Peyer's patch (tissue), 4 donors: ENCODE data around the gene ZNF579. TPM values are rescaled to one million over a fixed set of nuclear protein-coding genes. Genes with fewer than 3 reads are reported as not detected.
A peak's percentile ranks its signal among the peaks of the same experiment; 100 is the strongest.

Source experiments
- DNase-seq, 3 donors: peaks; one replicate each; pipeline ENCODE4 v3.0.0-alpha.2; 2017 to 2019
- H3K27ac ChIP-seq, 4 donors: fragments of 200-600 bp; sonication (generic); one replicate each; pipeline ENCODE4 v1.5.1; 2016 to 2019
- H3K27me3 ChIP-seq, 2 donors: fragments of 200-600 bp; sonication (generic); one replicate each; pipeline ENCODE4 v1.5.1; 2019
- H3K36me3 ChIP-seq, 3 donors: fragments of 200-600 bp; sonication (generic); one replicate each; pipeline ENCODE4 v1.5.1; 2016 to 2019
- H3K4me1 ChIP-seq, 4 donors: fragments of 200-600 bp; sonication (generic); one replicate each; pipeline ENCODE4 v1.5.1; 2016 to 2019
- H3K4me3 ChIP-seq, 4 donors: fragments of 200-600 bp; sonication (generic); 1 replicate in 3 of 4; 2 replicates in 1 of 4; pipeline ENCODE4 v1.5.1; 2016 to 2019; ENCODE audit warnings: mild to moderate bottlenecking in 1 of 4
- H3K9me3 ChIP-seq, 4 donors: fragments of 200-600 bp; sonication (generic); one replicate each; pipeline ENCODE4 v1.5.1; 2016 to 2019; ENCODE audit warnings: mild to moderate bottlenecking in 1 of 4
- CTCF ChIP-seq, 6 experiments: fragments of 450-650 bp in 4 of 6; fragments of 200-600 bp in 2 of 6; sonication (generic) in 1 of 6; IDR thresholded peaks; one replicate each; pipeline ENCODE4 v1.5.1; 2017 to 2019; ENCODE audit warnings: antibody characterized with exemption in 6 of 6, mild to moderate bottlenecking in 3 of 6, moderate library complexity in 1 of 6
- POLR2A ChIP-seq, 2 donors: fragments of 450-650 bp; IDR thresholded peaks; one replicate each; pipeline ENCODE4 v1.5.1; 2017; ENCODE audit warnings: antibody characterized with exemption in 2 of 2, mild to moderate bottlenecking in 2 of 2, moderate library complexity in 2 of 2
- total RNA-seq, 4 donors: library from RNA; depleted of rRNA; stranded (reverse); fragments of >200 nt; gene quantifications; one replicate each; pipeline ENCODE4 v1.1.0, GENCODE V29; 2016

The ZNF579 gene
- total RNA-seq, 4 donors from 2014 or later: 1.7 to 6.1 (median 3.1) TPM; not detected in 1

- no peak overlapping the region for H3K27ac ChIP-seq
These were observed 42.5 kb upstream of the ZNF579 start for GRCh38 chr19:55623130-55623529.

GRCh38 chr19:55622242-55622969 lies 41.8 kb upstream of the ZNF579 start:
- Histone ChIP-seq H3K9me3 (no peaks in the 10 kb centered on the region), H3K27me3 (no peaks in the 10 kb centered on the region), H3K4me1 (peaks cover 0 to 6% (median 0%) of the 10 kb centered on the region in 4 donors), H3K27ac (no peak overlapping the region), H3K36me3 (peaks cover 0 to 17% (median 0%) of the 10 kb centered on the region in 3 donors), H3K4me3 (no peak overlapping the region)
- no peak for DNase-seq
- TF ChIP-seq CTCF (IDR thresholded peaks at IDR 0.05): no peak
- no peak for TF ChIP-seq POLR2A (IDR thresholded peaks at IDR 0.05)

More at GRCh38 chr19:55623130-55623529, 42.5 kb upstream of the ZNF579 start:
- no peak for TF ChIP-seq CTCF (IDR thresholded peaks at IDR 0.05)
- TF ChIP-seq POLR2A (IDR thresholded peaks at IDR 0.05): no peak
- Histone ChIP-seq H3K27me3 (no peaks in the 10 kb centered on the region), H3K4me1 (peaks cover 0 to 6% (median 0%) of the 10 kb centered on the region in 4 donors), H3K36me3 (peaks cover 0 to 17% (median 0%) of the 10 kb centered on the region in 3 donors), H3K9me3 (no peaks in the 10 kb centered on the region), H3K4me3 (no peak overlapping the region)
- no peak for DNase-seq

- H3K4me1 ChIP-seq: peaks cover 0 to 6% (median 0%) of the 10 kb centered on the region in 4 donors
- DNase-seq: peak in 1 of 3 donors; percentile 45
- no peaks in the 10 kb centered on the region for H3K9me3 ChIP-seq
- no peak overlapping the region for H3K4me3 ChIP-seq
- H3K27ac ChIP-seq: no peak overlapping the region
- H3K27me3 ChIP-seq: no peaks in the 10 kb centered on the region
- H3K36me3 ChIP-seq: peaks cover 0 to 22% (median 0%) of the 10 kb centered on the region in 3 donors
- no peak for TF ChIP-seq POLR2A (IDR thresholded peaks at IDR 0.05)
- no peak for TF ChIP-seq CTCF (IDR thresholded peaks at IDR 0.05)
These were observed 41.1 kb upstream of the ZNF579 start for GRCh38 chr19:55621673-55622231.

GRCh38 chr19:55621205-55621672 lies 40.6 kb upstream of the ZNF579 start:
- H3K4me1 ChIP-seq: peaks cover 0 to 6% (median 0%) of the 10 kb centered on the region in 4 donors

More at GRCh38 chr19:55621205-55621672, 40.6 kb upstream of the ZNF579 start:
- Histone ChIP-seq H3K27ac (no peak overlapping the region), H3K27me3 (no peaks in the 10 kb centered on the region), H3K9me3 (no peaks in the 10 kb centered on the region), H3K4me3 (no peak overlapping the region), H3K36me3 (peaks cover 0 to 28% (median 0%) of the 10 kb centered on the region in 3 donors)
- no peak for DNase-seq
- TF ChIP-seq POLR2A (IDR thresholded peaks at IDR 0.05): no peak
- no peak for TF ChIP-seq CTCF (IDR thresholded peaks at IDR 0.05)
